Measurements from ENCODE around the gene TRERF1.
"Not testable (repeated sequence)": the region's sequence is repeated elsewhere in the genome, so short reads cannot be mapped to it uniquely, and the experiment has no call there.

TRERF1 gene

DNA sequence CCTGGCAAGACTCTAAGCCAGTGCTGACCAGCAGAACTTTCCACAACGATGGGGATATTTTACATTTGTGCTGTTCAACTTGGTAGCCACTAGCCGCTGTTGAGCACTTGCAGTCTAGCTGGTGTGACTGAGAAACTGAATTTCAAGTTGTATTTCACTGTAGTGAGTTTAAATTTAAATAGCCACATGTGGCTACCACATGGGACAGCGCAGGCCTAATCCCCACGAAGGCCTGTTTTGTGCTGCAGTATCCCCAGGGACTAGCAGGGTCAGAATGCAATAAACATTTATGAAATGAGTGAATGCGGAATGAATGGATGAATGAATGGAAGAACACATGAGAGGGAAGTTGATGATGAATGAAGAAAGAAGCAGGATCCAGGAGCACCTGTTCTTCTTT, 115.8 kb downstream of the TRERF1 start:
- DNase-seq, result no peak

DNA sequence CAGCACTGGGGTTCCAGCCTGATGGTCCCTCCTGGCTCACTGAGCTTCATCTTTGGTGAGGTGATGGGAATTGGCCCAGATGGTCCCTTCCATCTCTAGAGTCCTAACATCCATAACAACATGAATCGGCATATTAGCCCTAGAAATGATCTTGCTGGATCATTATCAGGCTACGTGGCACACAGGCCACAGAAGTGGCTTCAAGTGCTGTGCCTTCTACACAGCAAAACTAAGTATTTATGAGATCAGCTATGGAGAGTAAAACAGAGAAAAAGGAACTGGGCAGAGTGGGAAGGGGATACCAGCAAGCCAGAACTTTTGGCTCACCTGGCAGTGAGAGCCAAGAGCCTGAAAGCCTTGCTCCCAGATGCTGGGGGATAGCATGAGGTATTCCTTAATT, 116.9 kb downstream of the TRERF1 start:
- no peak for DNase-seq

- DNase-seq, result no peak
These were observed 118.1 kb downstream of the TRERF1 start for GRCh38 chr6:42333612-42334011.

DNA sequence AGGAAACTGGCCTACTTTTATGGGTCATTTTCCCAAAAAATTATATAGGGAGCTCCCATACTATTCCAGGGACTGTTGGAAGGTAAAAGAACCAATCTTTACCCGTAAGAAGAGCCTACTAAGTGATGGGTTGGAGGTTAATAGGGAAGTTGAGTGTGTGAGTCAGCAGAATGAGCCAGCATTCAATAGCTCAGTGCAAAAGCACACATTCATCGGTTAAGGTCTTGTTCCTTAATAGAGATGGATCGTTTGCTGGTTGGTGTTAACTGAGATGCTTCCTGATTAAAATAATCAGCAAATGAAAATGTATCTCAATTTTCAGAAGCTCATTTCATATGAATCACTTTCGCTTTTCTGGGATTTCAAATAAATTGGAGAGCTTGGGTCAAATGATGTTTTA, 118.8 kb downstream of the TRERF1 start:
- no peak for DNase-seq

DNA sequence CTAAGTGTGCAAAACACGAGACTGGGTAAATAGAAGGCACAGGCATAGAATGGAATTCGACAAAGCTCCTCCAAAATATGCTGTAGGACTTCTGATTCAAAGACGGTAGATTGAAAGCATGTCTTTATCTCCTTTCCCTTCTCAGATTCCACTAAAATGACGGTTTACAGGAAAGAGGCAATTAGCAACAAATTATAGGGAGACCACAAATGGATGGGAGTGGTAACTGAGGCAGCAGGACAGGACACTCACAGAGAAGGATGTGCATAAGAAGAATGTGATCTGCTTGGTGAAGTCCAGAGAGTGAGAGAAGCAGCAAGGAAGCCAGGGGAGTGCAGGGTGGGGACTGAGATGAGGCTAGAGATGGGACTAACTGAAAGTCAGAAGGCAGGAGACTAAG, 120.7 kb downstream of the TRERF1 start:
- DNase-seq, result no peak

DNA sequence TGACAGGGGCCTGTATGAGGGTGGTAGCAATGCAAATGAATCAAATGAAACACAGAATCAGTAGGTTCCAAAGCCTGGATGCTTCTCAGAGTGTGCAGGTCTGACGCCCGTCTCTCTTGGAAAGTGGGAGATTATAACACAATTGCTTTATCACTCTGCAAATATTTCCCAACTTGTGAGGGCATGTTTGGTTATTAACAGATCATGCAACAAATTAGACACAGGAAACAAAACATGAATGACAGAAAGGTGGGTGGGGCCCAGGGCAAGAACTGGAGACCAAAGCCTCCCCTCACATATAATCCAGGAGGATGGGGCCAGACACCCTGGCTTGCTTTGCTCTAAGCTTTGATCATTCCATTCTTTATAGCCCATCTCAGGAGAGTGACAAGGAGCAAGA, 125.5 kb downstream of the TRERF1 start:
- no peak for DNase-seq

DNA sequence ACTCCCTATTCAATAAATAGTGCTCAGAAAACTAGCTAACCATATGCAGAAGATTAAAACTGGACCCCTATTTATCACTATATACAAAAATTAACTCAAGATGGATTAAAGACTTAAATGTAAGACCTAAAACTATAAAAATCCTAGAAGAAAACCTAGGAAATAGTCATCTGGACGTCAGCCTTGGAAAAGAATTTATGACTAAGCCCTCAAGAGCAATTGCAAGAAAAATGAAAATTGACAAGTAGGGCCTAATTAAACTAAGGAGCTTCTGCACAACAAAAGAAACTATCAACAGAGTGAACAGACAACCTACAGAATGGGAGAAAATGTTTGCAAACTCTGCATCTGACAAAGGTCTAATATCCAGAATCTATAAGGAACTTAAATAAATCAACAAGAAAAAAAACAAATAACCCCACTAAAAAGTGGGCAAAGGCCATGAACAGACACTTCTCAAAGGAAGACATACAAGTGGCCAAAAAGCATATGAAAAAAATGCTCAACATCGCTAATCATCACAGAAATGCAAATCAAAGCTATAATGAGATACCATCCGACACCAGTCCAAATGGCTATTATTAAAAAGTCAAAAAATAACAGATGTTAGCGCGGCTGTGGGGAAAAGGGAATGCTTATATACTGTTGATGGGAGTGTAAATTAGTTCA, 126.9 kb downstream of the TRERF1 start:
- not testable (repeated sequence) for DNase-seq

DNA sequence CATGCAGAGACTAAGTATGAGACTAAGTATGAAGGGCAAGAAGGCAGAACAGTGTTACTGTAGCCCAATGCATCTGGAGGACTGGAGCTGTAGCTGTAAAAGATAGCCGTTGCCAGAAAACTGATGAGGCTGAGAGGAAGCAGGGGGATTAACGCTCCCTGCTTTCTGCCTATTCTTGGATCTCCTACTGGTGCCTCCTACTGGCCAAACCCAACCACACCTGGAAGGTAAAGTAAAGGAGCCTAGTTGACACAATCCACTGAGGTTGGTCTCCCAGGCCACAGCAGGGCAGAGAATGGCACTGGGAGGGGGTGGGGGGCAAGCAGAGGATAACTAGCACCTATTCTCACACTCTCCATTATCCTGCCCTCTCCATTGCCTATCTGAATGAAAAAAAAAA, 129.1 kb downstream of the TRERF1 start:
- no peak for DNase-seq

DNA sequence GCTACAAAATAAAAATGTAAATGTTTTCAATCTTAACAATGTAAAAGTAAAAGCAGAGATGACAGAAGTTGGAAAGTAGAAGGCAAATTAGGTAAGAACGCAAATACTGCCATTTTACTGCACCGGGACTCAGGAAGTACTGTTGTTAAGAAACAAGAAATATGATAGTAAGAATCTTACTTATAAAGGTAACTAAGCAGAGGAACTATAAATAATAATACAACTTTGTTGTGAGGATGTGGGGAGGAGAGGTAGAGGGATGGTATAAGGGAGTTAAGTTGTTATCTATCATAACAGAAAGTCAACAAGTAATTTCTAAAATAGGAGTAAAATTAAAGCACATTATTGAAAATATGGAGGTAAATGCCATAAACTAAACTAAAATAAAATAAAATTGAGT, 129.8 kb downstream of the TRERF1 start:
- DNase-seq, result no peak

- no peak for DNase-seq
These were observed 131.0 kb downstream of the TRERF1 start for GRCh38 chr6:42320762-42321161.

DNA sequence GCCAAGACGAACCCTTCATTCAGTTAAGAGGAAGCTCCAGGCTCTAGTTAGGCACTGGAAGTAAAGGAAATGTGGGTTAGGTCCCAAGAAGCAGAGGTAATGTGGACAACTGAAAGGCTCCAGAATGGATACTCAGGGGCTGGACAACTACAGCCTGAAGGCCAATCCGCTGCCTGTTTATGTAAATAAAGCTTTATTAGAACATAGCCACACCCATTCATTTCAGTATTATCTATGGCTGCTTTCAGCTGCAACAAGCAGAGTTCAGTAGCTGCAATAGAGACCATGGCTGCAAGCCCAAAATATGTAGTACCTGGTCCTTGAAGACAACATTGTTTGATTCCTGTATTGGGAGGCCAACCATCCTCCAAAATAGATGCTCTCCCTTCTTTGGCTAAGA, 133.2 kb downstream of the TRERF1 start:
- no peak for DNase-seq

DNA sequence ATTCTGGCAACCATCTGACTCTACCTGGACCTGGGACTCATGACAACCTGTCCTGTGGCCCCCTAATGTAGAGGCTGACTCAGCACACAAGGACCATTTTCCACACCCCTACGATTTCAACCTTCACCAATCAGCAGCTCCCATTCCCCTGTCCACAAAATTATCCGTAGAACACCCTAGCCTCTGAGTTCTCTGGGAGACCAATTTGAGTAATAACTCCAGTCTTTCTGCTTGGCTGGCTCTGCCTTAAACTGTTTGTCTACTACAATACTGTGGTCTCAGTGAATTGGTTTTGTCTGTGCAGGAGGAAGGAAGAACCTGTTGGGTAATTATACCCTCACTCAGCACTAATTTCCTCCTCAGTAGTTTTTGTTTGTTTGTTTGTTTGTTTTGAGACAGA, 134.7 kb downstream of the TRERF1 start:
- no peak for DNase-seq

DNA sequence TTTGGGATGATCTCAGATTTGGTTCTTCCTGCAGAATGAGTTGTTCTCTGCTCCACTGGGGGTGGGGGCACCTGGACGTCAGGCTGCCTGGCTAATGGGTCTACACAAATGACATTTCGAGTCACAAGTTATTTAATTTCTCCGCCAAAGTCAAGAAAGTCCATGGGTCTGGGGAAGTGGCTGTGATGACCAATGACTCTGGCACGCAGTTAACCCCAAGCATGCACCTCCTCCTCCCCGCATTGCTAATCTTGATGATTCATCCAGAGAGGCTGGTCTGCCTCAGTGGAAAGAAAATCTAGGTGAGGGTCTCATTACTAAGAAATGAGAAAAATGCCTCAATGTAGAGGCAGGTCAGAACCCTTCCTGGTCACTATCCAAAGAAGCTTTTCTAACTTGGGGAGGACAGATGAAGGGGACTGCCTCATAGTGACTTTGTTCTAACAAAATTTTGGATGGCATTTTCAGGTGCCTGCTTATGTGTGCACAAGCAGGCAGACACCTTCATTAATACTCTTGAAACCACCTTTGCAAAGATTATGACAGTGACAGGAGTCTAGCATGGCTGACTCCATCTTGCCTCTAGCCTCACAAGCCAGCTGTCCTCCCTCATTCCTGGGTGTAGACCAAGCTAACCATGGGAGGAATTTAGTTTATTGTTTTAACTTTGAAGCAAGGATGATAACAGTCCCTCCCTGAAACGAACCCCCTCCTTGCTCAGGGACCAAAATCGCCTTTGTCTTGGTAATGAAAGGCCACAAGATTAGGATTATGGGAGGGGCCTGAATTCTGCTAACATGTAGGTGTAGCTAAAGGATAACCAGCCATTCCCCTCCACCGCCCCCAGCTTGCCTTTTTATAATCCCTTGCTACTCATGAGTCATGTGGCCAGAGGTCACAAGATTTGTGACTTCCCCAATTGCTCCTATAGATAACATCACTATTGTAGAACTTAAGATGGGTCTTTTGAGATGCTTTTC, 135.4 kb downstream of the TRERF1 start:
- DNase-seq, result no peak

DNA sequence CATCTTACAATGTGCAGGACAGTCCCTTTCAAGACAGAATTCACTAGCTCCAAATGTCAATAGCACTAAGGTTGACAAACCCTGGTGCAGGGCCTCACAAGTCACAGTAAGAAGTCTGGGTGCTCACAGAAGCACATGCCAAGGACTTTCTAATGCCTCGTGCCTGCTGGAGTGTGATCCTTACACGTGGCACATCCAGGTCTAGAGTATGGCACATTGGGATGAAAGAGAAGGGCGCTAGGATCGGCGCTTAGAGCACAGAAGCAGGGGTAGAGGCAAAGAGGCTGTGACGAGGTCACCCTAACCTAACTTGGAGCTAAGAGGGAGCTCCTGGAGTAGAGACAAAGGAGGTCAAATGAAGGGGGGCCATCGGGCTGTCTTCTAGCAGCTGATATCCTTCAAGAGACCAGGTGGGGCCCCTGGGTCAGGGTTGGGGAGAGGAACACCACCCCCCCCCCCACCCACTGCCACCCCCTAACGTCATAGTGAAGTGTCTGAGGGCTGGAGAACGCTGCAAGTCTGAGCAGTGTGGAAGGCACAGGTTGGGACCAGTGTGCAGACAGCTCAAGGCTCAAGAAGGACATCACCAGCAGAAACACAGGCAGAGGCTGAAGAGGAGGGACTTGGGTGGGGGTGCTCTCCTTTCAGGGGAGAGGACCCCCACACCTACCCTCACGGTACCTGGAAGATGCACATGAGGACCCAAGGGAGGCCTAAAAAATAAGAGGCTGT, 136.3 kb downstream of the TRERF1 start:
- no peak for DNase-seq

DNA sequence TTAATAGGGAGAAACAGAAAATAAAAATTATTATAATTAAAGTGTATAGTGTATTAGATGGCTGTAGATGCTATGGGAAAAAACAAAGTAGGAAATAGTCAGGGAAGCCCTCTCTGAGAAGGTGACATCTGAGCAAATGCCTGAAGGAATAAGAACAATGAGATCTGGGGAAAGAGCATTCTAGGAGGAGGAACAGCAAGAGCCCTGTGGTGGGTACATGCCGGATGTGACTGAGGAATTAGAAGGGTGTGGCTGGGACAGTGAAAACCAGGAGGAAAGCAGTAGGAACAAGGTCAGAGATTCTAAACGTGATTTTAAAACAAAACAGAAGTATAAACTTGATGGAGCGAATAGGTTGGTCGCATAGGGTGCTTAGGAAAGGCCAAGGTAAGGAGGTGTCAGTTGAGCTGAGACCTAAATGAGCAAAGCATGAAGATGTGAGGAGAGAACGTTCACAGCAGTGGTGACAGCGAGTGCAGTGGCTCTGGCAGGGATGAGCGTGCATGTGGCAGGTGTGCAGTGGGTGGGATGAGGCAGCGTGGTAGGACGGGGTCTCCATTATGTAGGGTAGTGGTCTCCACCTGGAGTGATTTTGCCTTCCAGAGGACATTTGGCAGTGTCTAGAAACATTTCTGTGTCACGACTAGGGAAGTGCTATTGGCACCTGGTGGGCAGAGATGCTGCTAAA, 137.0 kb downstream of the TRERF1 start:
- DNase-seq, result no peak

DNA sequence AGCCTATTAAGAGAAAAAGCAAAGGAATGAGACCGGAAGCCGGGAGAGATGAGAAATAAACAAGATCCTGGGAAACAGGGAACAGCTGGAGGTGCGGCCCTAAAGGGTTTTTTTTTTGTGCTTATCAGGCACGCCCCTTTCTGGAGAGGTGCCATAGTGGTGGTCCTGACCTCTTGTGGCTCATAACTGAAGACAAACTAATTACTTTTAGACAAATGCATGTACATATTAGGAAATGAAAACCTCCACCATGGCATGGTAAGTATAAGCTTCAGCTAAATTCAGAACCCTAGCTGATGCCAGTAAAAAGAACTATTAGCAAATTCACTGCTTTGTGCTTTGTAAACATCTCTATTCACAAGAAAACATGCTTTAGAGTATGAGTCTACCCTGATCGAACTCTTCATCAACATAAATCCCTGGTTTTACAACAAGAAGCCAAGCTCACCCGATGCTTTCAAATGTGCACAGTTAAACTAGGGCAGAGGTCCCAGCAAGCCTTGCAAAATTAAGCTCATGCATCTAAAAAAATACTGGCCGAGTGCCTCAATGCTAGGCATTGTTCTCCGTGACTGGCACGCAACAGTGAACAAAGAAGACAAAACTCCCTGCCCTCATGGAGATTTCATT, 137.7 kb downstream of the TRERF1 start:
- DNase-seq, result no peak

- no peak for DNase-seq
These were observed 138.7 kb downstream of the TRERF1 start for GRCh38 chr6:42313038-42313437.

- no peak for DNase-seq
These were observed 144.6 kb downstream of the TRERF1 start for GRCh38 chr6:42307141-42307470.

GRCh38 chr6:42306439-42307140, 145.1 kb downstream of the TRERF1 start:
- DNase-seq, result no peak

DNA sequence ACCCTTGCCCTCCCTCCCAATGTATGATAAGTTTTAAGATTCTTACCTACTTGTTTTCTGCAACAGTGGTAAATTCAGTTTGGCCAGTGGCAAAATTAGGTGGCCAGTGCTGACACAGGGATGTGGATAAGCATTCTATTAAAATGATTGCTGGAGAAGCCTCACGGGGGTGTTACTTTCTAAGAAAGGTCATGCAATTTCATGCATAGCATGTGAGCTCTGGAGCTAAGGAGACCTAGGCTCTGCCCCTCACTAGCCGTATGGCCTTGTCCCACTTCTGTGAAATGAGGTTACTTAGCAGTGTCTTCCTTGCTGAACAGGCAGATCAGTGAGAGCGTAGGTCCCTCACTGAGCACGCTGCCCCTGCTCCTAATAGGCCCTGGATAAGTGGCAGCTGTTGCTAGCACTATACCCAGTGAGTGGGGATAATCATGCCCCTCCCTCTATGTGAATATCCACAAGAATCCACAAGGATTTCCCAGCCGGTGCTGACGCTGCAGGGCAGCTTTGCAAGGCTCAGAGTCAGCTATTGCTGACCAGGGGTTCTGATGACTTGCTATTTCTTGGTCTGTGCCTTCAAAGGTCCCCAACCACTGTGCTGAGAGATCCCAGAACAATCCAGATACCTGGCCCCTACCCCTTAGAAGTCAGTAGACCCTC, 147.5 kb downstream of the TRERF1 start:
- DNase-seq, result no peak

DNA sequence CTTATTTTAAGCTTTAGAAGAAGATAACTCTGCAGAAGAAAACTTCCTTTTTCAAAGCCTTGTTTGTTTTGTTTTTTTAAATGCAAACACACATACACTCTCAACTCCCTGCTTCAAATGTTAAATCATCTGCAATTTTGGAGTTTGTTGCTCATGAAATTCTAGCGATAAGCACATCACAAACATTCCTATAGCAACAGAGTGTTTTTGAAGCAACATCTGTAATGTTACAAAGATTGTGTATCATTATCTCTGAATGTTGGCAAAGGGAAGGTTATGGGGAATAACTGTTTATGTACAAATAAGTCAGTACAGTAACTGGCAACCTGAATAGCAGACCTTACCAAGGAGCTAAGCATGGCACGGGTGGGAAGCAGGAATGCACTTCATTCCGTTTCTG, 149.3 kb downstream of the TRERF1 start:
- no peak for DNase-seq
